HG03103 (cell line): ENCODE results near the gene GJD3.
"Not testable (repeated sequence)": the region's sequence is repeated elsewhere in the genome, so short reads cannot be mapped to it uniquely, and the experiment has no call there.

Experiments used
- ATAC-seq: cut with Tn5 transposase; IDR thresholded peaks from one replicate; pipeline ENCODE4 v1.9.1; 2021; ENCODE audit warnings: low read depth; ENCODE audit not compliant: unreplicated experiment

GJD3 gene

DNA sequence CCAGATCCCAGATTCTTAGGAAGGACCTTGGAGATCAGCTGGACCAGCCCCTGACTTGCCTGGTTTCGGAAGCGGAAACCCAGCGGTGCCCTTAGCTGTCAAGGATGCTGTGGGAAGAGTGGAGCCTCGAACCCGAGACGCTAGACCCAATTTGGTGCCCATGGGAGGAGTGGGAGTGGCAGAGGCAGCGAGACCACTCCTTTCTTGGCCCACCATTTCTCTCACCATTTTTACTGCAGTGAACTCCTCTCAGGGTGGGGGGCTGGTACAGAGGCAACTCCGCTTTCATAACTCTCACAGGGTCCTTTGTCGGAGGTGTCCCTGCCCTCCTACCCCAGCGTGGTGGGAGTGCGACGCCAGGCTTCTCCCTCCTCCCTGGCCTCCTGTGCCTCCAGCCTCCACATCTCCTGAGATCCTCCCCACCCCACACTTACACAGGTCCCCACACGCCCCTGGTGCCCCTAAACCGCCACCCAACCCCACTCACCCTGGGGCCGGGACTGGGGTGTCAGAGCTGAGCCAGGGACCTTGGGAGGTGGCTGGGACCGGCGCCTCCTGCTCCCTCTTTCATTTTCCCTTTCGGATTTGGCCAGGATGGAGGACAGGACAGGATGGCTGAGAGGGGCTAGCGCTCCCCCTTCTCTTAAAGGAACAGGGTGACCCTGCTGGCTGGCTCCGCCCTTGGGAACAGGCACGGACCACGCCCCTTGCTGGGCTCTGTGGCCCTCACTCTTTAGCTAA is at the start of gene GJD3:
TSS of gene GJD3 (minus strand) at position 617 of the 741 bp plus-strand sequence. CDS start 922 bp downstream, outside the sequence.
- ATAC-seq: no peak

- ATAC-seq: not testable (repeated sequence)
These were observed 49.8 kb upstream of the GJD3 start for GRCh38 chr17:40414312-40414711.

GRCh38 chr17:40412880-40413279 is 48.3 kb upstream of the GJD3 start:
- no peak for ATAC-seq

GRCh38 chr17:40411821-40412220 is 47.3 kb upstream of the GJD3 start:
- ATAC-seq: no peak

DNA sequence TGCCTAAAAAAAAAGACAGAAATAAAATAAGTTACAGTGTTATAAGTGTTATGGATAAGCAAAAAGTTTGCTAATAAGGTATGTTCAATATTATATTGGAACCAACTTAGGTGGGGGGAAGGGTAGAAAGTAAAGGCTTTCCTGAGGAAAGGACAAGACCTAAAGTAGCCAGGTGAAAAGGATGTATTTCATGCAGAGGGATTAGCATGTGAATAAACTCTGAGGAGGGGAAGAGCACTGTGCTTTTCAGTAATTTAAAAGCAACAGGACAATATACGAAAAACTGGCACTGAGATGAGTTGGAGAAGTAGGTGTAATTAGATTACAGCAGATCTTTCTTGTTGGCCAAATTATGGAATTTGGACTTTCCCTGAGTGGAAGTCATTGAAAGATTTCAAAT is 45.5 kb upstream of the GJD3 start:
- no peak for ATAC-seq

DNA sequence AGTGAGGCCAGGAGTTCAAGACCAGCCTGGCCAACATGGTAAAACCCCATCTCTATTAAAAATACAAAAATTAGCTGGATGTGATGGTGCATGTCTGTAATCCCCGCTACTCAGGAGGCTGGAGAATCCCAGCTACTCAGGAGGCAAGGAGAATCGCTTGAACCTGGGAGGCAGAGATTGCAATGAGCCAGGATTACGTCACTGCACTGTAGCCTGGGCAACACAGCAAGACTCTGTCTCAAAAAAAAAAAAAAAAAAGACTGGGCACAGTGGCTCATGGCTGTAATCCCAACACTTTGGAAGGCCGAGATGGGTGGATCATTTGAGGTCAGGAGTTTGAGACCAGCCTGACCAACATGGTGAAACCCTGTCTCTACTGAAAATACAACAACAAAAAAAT is 45.0 kb upstream of the GJD3 start:
- not testable (repeated sequence) for ATAC-seq

- no peak for ATAC-seq
These were observed 42.9 kb upstream of the GJD3 start for GRCh38 chr17:40407460-40407859.

DNA sequence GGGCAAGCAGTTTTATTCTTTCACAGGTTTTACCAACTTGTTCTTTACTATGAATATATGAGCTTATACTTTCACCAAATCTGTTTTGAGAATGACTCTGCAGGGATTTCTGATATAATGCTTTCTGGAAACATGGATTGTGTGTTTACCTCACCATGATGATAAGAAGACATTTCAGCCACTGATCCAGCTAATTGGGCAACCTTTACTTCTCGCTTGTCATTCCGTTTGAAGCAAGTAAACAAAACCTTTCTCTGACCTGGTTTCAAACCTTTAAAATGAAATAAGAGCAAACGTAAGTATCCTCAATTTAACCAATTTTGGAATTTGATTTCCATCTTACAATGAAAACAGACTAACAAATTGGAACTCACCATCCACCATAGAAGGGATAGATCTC is 39.5 kb upstream of the GJD3 start:
- ATAC-seq: no peak

- no peak for ATAC-seq
These were observed 38.1 kb upstream of the GJD3 start for GRCh38 chr17:40402668-40403067.

DNA sequence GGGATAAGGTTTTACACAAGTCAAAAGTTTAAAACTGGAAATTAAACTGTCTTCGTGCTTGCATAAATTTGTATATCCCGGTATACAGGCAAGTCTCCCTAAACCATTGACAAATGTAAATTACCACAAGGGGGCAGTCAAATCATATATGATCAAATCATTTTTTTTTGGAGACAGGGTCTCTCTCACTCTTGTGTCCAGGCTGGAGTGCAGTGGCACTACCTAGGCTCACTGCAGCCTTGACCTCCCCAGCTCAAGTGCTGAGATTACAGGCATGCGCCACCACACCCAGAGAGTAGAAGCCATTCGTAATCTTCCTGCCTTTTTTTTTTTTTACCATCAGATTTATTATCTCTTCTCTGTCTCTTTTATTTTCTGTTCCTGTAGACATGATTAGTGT is 34.6 kb upstream of the GJD3 start:
- ATAC-seq: no peak

GRCh38 chr17:40386555-40386954 is 22.0 kb upstream of the GJD3 start:
- ATAC-seq: not testable (repeated sequence)

- no peak for ATAC-seq
These were observed 17.7 kb upstream of the GJD3 start for GRCh38 chr17:40382251-40382650.

DNA sequence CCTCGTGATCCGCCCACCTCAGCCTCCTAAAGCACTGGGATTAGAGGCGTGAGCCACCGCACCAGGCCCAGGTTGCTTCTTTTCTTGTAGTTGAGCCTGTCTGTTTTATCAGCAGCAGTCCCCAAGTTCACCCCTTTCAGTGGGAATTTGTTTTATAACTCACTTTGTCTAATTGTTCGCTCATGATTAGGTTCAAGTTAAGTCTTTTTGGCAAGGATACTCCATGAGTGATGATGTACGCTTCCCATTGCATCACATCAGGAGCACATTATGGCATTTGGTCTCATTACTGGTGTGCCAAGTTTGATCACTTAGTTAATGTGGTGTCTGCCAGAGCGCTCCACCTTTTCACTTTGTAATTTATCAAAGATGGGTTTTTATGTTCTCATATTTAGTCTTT is 14.4 kb upstream of the GJD3 start:
- no peak for ATAC-seq

GRCh38 chr17:40377832-40378231 is 13.3 kb upstream of the GJD3 start:
- ATAC-seq: no peak

DNA sequence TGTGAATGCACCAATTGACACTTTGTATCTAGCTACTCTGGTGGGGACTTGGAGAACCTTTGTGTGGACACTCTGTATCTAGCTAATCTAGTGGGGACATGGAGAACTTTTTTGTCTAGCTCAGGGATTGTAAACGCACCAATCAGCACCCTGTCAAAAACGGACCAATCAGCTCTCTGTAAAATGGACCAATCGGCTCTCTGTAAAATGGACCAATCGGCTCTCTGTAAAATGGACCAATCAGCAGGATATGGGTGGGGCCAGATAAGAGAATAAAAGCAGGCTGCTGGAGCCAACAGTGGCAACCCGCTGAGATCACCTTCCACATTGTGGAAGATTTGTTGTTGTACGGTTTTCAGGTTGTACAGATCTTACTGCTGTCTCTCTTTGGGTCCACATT is 12.0 kb upstream of the GJD3 start:
- ATAC-seq: not testable (repeated sequence)

DNA sequence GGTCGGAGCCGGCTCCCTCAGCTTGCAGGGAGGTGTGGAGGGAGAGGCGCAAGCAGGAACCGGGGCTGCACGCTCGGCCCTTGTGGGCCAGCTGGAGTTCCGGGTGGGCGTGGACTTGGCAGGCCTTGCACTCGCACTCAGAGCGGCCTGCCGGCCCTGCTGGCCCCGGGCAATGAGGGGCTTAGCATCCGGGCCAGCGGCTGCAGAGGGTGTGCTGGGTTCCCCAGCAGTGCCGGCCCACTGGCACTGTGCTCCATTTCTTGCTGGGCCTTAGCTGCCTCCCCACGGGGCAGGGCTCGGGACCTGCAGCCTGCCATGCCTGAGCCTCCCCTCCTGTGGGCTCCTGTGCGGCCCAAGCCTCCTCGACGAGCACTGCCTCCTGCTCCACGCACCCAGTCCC is 11.2 kb upstream of the GJD3 start:
- ATAC-seq: not testable (repeated sequence)

DNA sequence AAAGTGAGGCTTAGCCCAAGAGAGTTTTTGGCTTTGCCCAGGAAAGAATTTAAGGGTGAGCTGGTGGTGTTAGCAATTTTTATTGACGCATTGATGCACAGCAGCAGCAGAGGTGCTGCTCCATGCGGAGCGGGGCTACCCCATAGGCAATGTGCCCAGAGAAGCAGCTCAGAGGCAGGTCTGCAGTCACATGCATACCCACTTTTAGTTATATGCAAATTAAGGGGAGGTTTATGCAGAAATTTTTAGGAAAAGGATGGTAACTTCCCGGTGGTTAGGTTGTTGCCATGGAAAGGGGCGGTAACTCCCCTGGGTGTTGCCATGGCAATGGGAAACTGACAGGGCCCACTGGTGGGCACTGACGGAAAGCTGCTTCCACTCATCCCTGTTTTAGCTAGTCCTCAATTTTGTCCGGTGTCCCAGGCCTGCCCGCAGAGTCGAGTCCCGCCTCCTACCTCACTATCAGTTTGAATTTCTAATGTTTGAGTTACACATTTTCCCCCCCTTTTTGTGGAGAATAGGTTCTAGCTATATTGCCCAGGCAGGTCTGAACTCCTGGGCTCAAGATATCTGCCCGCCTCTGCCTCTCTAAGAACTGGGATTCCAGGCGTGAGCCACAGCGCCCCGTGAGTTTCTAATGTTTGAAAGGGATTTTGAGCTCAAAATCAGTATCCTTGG is 10.4 kb upstream of the GJD3 start:
- ATAC-seq: no peak

- no peak for ATAC-seq
These were observed 9.5 kb upstream of the GJD3 start for GRCh38 chr17:40373999-40374398.

- no peak for ATAC-seq
These were observed 8.8 kb upstream of the GJD3 start for GRCh38 chr17:40373324-40373723.

GRCh38 chr17:40372644-40373043 is 8.1 kb upstream of the GJD3 start:
- ATAC-seq: not testable (repeated sequence)

- ATAC-seq: no peak
These were observed 7.5 kb upstream of the GJD3 start for GRCh38 chr17:40372031-40372430.

DNA sequence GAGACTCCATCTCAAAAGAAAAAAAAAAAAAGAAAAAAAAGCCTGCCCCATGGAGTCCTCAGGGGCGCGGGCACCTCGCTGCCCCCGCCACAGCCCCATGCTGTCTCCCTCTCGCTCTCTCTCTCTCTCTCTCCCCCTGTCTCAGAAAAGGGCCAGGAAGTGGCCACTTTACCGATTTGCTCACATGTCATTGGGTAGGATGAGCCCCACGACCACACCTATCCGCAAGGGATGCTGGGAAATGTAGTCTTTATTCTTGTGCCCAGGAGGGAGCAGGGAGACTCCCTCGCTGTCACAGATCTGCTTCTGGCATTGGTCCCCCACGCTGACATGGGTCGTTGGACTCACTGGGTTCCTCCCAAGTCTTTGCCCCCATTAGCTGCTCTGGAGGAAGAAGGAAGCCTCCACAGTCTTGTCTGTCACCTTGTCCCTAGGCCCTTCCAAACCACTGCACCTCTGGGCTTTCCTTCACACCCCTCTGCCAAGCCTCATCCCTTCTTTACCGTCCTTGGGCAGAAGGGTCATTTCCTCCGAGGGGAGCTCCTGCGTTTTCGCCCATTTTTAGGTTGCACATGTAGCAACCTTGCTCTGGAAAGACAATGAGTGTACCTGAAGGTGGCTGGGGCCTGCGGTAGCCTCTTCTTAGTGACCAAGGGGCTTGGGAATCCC is 6.9 kb upstream of the GJD3 start:
- no peak for ATAC-seq
